ENCODE results near the gene SBSN.

DNA sequence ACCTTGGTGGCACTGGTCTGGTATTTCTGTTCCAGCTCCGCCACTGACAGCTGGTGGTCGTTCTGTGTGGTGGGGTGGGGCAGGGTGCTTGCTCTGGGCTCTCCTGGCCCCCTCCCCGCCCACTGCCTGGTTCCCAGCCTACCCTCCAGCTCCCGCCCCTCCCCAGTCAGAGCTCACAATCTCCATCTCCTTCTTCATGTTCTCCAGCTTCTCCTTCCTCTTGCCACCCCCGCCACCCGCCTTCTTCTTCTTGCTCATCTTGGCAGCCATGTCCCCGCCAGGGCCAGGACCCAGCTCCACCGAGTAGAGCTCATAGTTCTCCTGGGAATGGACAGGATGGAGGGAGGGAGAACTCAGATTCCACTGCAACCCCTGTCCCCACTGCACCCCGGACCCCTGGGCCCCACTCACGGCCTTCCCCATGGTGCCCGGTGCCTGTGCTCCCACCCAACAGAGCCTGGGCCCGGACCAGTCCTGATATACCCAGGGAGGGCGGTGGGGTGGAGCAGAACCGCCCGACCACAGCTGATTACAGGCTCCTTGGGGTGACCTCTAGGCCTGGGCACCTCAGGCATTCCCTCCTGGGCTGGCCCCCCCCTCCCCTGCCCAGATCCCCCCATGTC is 35.2 kb upstream of the SBSN start, which contains the start of gene ATP4A:
- TF ChIP-seq, protein P1, sequence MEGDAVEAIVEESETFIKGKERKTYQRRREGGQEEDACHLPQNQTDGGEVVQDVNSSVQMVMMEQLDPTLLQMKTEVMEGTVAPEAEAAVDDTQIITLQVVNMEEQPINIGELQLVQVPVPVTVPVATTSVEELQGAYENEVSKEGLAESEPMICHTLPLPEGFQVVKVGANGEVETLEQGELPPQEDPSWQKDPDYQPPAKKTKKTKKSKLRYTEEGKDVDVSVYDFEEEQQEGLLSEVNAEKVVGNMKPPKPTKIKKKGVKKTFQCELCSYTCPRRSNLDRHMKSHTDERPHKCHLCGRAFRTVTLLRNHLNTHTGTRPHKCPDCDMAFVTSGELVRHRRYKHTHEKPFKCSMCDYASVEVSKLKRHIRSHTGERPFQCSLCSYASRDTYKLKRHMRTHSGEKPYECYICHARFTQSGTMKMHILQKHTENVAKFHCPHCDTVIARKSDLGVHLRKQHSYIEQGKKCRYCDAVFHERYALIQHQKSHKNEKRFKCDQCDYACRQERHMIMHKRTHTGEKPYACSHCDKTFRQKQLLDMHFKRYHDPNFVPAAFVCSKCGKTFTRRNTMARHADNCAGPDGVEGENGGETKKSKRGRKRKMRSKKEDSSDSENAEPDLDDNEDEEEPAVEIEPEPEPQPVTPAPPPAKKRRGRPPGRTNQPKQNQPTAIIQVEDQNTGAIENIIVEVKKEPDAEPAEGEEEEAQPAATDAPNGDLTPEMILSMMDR (IDR thresholded peaks at IDR 0.05) = no peak
- TF ChIP-seq POLR2A (IDR thresholded peaks at IDR 0.05) = no peak
